Neuronal stem cell (in vitro differentiated cells): ENCODE results near the gene GLYAT.

ENCODE experiments used
- DNase-seq: peaks from one replicate; pipeline ENCODE4 v3.0.0-alpha.2; 2013; ENCODE audit warnings: low spot score
- H2AFZ ChIP-seq: one replicate; pipeline ENCODE4 v1.6.1; 2013; ENCODE audit warnings: mild to moderate bottlenecking, low read length, inconsistent platforms
- H2AK5ac ChIP-seq: 2 replicates; pipeline ENCODE4 v1.6.1; 2013; ENCODE audit warnings: low read depth, mild to moderate bottlenecking, inconsistent platforms, low read length, moderate library complexity, mixed read lengths
- H2BK120ac ChIP-seq: 2 replicates; pipeline ENCODE4 v1.6.1; 2013; ENCODE audit warnings: low read depth, mild to moderate bottlenecking, inconsistent platforms, low read length, moderate library complexity, mixed read lengths
- H2BK12ac ChIP-seq: one replicate; pipeline ENCODE4 v1.6.1; 2013; ENCODE audit warnings: low read length, inconsistent platforms
- H2BK15ac ChIP-seq: 2 replicates; pipeline ENCODE4 v1.6.1; 2013; ENCODE audit warnings: mild to moderate bottlenecking, low read length, inconsistent platforms, mixed read lengths
- H2BK5ac ChIP-seq: one replicate; pipeline ENCODE4 v1.6.1; 2013; ENCODE audit warnings: inconsistent platforms, mild to moderate bottlenecking, low read length, moderate library complexity
- H3K14ac ChIP-seq: one replicate; pipeline ENCODE4 v1.6.1; 2013; ENCODE audit warnings: low read length, inconsistent platforms
- H3K18ac ChIP-seq: 2 replicates; pipeline ENCODE4 v1.6.1; 2013; ENCODE audit warnings: low read length, inconsistent platforms
- H3K23ac ChIP-seq: 2 replicates; pipeline ENCODE4 v1.6.1; 2013; ENCODE audit warnings: low read depth, mild to moderate bottlenecking, mixed read lengths, low read length, inconsistent platforms; ENCODE audit not compliant: poor library complexity
- H3K27ac ChIP-seq: replicated peaks from 3 replicates; pipeline ENCODE4 v1.5.1; 2013; ENCODE audit warnings: low read length, inconsistent platforms
- H3K27me3 ChIP-seq, 3 experiments: 2 replicates each; pipeline ENCODE4 v1.6.1; 2013; ENCODE audit warnings: low read length in 3 of 3, mild to moderate bottlenecking in 2 of 3, inconsistent platforms in 1 of 3, low read depth in 1 of 3, mixed read lengths in 1 of 3, moderate library complexity in 1 of 3; ENCODE audit not compliant: control insufficient read depth in 3 of 3, insufficient read depth in 3 of 3
- H3K36me3 ChIP-seq, 2 donors: replicated peaks in 1 of 2; 2 replicates each; pipeline ENCODE4 v1.6.1; 2013; ENCODE audit warnings: low read length in 2 of 2; ENCODE audit not compliant: control insufficient read depth in 2 of 2, insufficient read depth in 2 of 2
- H3K4ac ChIP-seq: 2 replicates; pipeline ENCODE4 v1.6.1; 2013; ENCODE audit warnings: inconsistent platforms, mild to moderate bottlenecking, low read length, moderate library complexity
- H3K4me1 ChIP-seq, 2 donors: 1 replicate in 1 of 2; 2 replicates in 1 of 2; pipeline ENCODE4 v1.6.1; 2013; ENCODE audit warnings: low read length in 2 of 2, low read depth in 1 of 2; ENCODE audit not compliant: control insufficient read depth in 2 of 2, insufficient read depth in 1 of 2
- H3K4me2 ChIP-seq: one replicate; pipeline ENCODE4 v1.6.1; 2013; ENCODE audit warnings: mild to moderate bottlenecking, low read length, inconsistent platforms; ENCODE audit not compliant: insufficient read depth, poor library complexity, severe bottlenecking
- H3K4me3 ChIP-seq, 2 donors: 2 replicates each; pipeline ENCODE4 v1.5.1; 2013; ENCODE audit warnings: low read length in 2 of 2, mild to moderate bottlenecking in 2 of 2, inconsistent platforms in 1 of 2, moderate library complexity in 1 of 2
- H3K79me1 ChIP-seq: one replicate; pipeline ENCODE4 v1.6.1; 2013; ENCODE audit warnings: low read depth, mild to moderate bottlenecking, inconsistent platforms, low read length, moderate library complexity
- H3K9ac ChIP-seq: one replicate; pipeline ENCODE4 v1.6.1; 2013; ENCODE audit warnings: mild to moderate bottlenecking, low read depth, low read length, inconsistent platforms; ENCODE audit not compliant: poor library complexity
- H3K9me3 ChIP-seq, 2 donors: replicated peaks in 1 of 2; 2 replicates each; pipeline versions ENCODE3 to v1.6.1; 2013; ENCODE audit warnings: low read length in 2 of 2, mild to moderate bottlenecking in 2 of 2, inconsistent platforms in 1 of 2, low read depth in 1 of 2, mixed read lengths in 1 of 2, moderate library complexity in 1 of 2; ENCODE audit not compliant: control insufficient read depth in 2 of 2, insufficient read depth in 1 of 2
- H4K8ac ChIP-seq: one replicate; pipeline ENCODE4 v1.6.1; 2013; ENCODE audit warnings: low read depth, mild to moderate bottlenecking, inconsistent platforms, low read length, moderate library complexity
- H4K91ac ChIP-seq: one replicate; pipeline ENCODE4 v1.6.1; 2013; ENCODE audit warnings: low read length, low read depth, mild to moderate bottlenecking, inconsistent platforms; ENCODE audit not compliant: poor library complexity
- WGBS, 2 donors: extraction: QIAGEN DNeasy Blood & Tissue Kit; methylation state at CpG; one replicate each; pipeline ENCODE4 v1.1.7; 2013; ENCODE audit warnings: missing lambda C conversion rate in 2 of 2, mixed read lengths in 1 of 2; ENCODE audit not compliant: insufficient read length in 2 of 2, insufficient replicate concordance in 1 of 2; ENCODE audit errors: extremely low coverage in 2 of 2; 5-methylcytosine and 5-hydroxymethylcytosine counted together

Gene GLYAT

GRCh38 chr11:58719406-58720117, 12.2 kb downstream of the GLYAT start:
- Histone ChIP-seq H2BK15ac (no peak overlapping the region), H2AFZ (no peak overlapping the region), H3K14ac (no peak overlapping the region), H4K8ac (no peak overlapping the region), H3K9me3 (peaks cover 0 to 3% of the 10 kb centered on the region in 2 donors), H3K4ac (no peak overlapping the region), H3K9ac (no peak overlapping the region), H3K27me3 (no peaks in the 10 kb centered on the region), H3K18ac (no peak overlapping the region), H2AK5ac (no peak overlapping the region), H3K36me3 (no peaks in the 10 kb centered on the region), H3K23ac (no peak overlapping the region), H2BK5ac (no peak overlapping the region), H3K4me2 (no peak overlapping the region), H3K4me3 (no peak overlapping the region), H4K91ac (no peak overlapping the region), H2BK12ac (no peak overlapping the region), H3K27ac (no peak overlapping the region), H3K4me1 (no peaks in the 10 kb centered on the region), H2BK120ac (no peak overlapping the region), H3K79me1 (no peaks in the 10 kb centered on the region)
- WGBS, 2 donors: no CpG with 5 or more reads among the region's 2 CpGs
- no peak for DNase-seq

DNA sequence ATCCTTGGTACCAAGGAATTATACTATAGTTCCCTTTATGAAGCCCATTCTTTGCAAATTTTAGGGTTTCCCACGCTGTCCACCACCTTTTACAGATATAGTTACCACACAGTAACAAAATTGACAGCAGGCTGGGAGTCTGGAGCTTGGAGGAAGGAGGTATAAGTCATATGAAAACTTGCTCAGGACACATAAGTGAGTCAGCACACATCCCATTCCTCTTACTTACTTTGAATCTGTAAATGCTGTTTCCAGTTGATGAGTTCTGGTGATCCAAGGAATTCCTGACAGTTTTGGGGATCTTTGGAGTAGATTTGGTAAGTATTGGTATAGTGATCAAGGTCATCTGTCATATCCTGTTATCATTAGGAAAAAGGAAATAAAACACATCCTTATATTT, 19.2 kb downstream of the GLYAT start:
- WGBS, 2 donors: no CpG with 5 or more reads among the region's 1 CpG
- Histone ChIP-seq H3K36me3 (no peaks in the 10 kb centered on the region), H4K8ac (no peak overlapping the region)

DNA sequence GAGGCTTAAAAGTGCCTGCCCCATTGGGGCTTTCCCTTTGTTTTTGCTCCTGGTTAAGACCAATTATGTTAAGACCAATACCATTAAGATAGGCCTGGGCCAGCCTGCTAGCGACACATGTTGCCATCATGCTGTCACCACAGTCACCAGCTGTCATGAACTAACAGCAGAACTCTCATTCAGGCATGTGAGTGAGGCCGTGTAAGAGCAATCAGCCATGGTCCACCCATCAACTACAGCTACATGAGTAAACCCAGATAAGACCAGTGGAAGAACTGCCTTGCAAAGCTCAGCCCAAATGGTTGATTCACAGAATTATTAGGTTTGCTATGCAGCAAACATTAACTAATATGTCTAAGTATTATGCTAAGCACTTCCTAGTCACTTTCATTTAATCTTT, 19.9 kb downstream of the GLYAT start:
- Histone ChIP-seq H3K36me3 (no peaks in the 10 kb centered on the region), H3K4ac (no peak overlapping the region), H3K9ac (no peak overlapping the region), H2BK12ac (no peak overlapping the region), H2BK120ac (no peak overlapping the region), H2BK5ac (no peak overlapping the region), H3K27me3 (no peaks in the 10 kb centered on the region), H3K4me2 (no peak overlapping the region), H3K23ac (no peak overlapping the region), H2AK5ac (no peak overlapping the region), H3K18ac (no peak overlapping the region), H3K79me1 (no peaks in the 10 kb centered on the region), H2AFZ (no peak overlapping the region), H3K4me3 (no peak overlapping the region), H3K14ac (no peak overlapping the region), H3K9me3 (peaks cover 0 to 10% of the 10 kb centered on the region in 2 donors), H3K4me1 (no peaks in the 10 kb centered on the region), H4K91ac (no peak overlapping the region), H4K8ac (no peak overlapping the region), H3K27ac (no peak overlapping the region), H2BK15ac (no peak overlapping the region)
- DNase-seq: no peak
- no CpG with 5 or more reads among the region's 2 CpGs for WGBS, 2 donors

More for the DNA sequence above, 19.2 kb downstream of the GLYAT start:
- H3K9me3 ChIP-seq: peaks cover 0 to 10% of the 10 kb centered on the region in 2 donors
- no peak overlapping the region for H2BK120ac ChIP-seq
- no peak overlapping the region for H3K4ac ChIP-seq
- H3K4me1 ChIP-seq: no peaks in the 10 kb centered on the region
- H2AFZ ChIP-seq: no peak overlapping the region
- no peak for DNase-seq
- no peaks in the 10 kb centered on the region for H3K79me1 ChIP-seq
- no peak overlapping the region for H3K9ac ChIP-seq
- no peak overlapping the region for H3K4me2 ChIP-seq
- no peak overlapping the region for H3K18ac ChIP-seq
- H2BK12ac ChIP-seq: no peak overlapping the region
- H3K14ac ChIP-seq: no peak overlapping the region
- no peak overlapping the region for H4K91ac ChIP-seq
- H3K23ac ChIP-seq: no peak overlapping the region
- no peak overlapping the region for H2BK5ac ChIP-seq
- no peak overlapping the region for H2BK15ac ChIP-seq
- no peak overlapping the region for H3K4me3 ChIP-seq
- H2AK5ac ChIP-seq: no peak overlapping the region
- no peaks in the 10 kb centered on the region for H3K27me3 ChIP-seq
- no peak overlapping the region for H3K27ac ChIP-seq

GRCh38 chr11:58707767-58708166, 24.0 kb downstream of the GLYAT start:
- Histone ChIP-seq H2AFZ (no peak overlapping the region), H3K27ac (no peak overlapping the region), H4K91ac (no peak overlapping the region), H3K18ac (no peak overlapping the region), H3K9me3 (peaks cover 0 to 15% of the 10 kb centered on the region in 2 donors), H3K4me3 (no peak overlapping the region), H3K14ac (no peak overlapping the region), H2BK12ac (no peak overlapping the region), H3K79me1 (no peaks in the 10 kb centered on the region), H3K27me3 (no peaks in the 10 kb centered on the region), H3K4ac (no peak overlapping the region), H2BK5ac (no peak overlapping the region), H2BK120ac (no peak overlapping the region), H3K36me3 (no peaks in the 10 kb centered on the region), H3K9ac (no peak overlapping the region), H3K4me2 (no peak overlapping the region), H4K8ac (no peak overlapping the region), H3K23ac (no peak overlapping the region), H2BK15ac (no peak overlapping the region), H2AK5ac (no peak overlapping the region), H3K4me1 (no peaks in the 10 kb centered on the region)
- no CpG with 5 or more reads among the region's 3 CpGs for WGBS, 2 donors
- DNase-seq: no peak
